Measurements from ENCODE around the gene RBP5. TPM values are rescaled to one million over a fixed set of nuclear protein-coding genes. Genes with fewer than 3 reads are reported as not detected.

The RBP5 gene
- polyA plus RNA-seq, 2 of the 4 experiments (the other 2 are of a cell fraction), result 0.25 TPM; not detected in 1

GRCh38 chr12:7117670-7118069 is 11.0 kb downstream of the RBP5 start:
- no peak for DNase-seq (ENCODE audit: low read depth in 1 of 2, low spot score in 1 of 2)
- no peak for ATAC-seq
- Histone ChIP-seq H3K4me2 (no peak overlapping the region), H3K27ac (no peak overlapping the region), H3K4me3 (no peak overlapping the region), H3K9me3 (no peaks in the 10 kb centered on the region), H3K4me1 (peaks cover 5% of the 10 kb centered on the region; the same call in 1 of the 3 replicates)
- ChIA-PET CTCF (interaction anchor here (0.8 to 4.7 kb wide), 4 partner anchors 8 to 153 kb away, joined by 3 to 25 read pairs (median 5); partner anchors contain the start of genes C1RL and C1S), POLR2A (no interaction called here)
- TF ChIP-seq BHLHE40 (IDR thresholded peaks at IDR 0.05; ENCODE audit: low read depth, low read length), result no peak
- TF ChIP-seq MAX (IDR thresholded peaks at IDR 0.05), result no peak
- TF ChIP-seq HOXB5 (CRISPR knock-in tag; IDR thresholded peaks at IDR 0.05), result no peak
- no peak for TF ChIP-seq HOXA7 (CRISPR knock-in tag; IDR thresholded peaks at IDR 0.05)
- TF ChIP-seq SREBF2 (IDR thresholded peaks at IDR 0.05), result no peak
- no peak for TF ChIP-seq TFCP2L1 (CRISPR knock-in tag; IDR thresholded peaks at IDR 0.05)
- TF ChIP-seq ESRRA (IDR thresholded peaks at IDR 0.05; ENCODE audit: borderline replicate concordance, low read length), result no peak
- TF ChIP-seq ELK1 (IDR thresholded peaks at IDR 0.05; ENCODE audit: low read depth, low read length), result no peak
- TF ChIP-seq CTCF (IDR thresholded peaks at IDR 0.05), result no peak
- no peak for TF ChIP-seq KDM1A (IDR thresholded peaks at IDR 0.05; ENCODE audit: low read depth)
- TF ChIP-seq NR3C1 (IDR thresholded peaks at IDR 0.05), result no peak
- no peak for TF ChIP-seq EHMT2 (IDR thresholded peaks at IDR 0.05; ENCODE audit: low read depth)
- no peak for TF ChIP-seq ZFP36 (IDR thresholded peaks at IDR 0.05; ENCODE audit: borderline replicate concordance, partially characterized antibody)
- TF ChIP-seq CHD4 (IDR thresholded peaks at IDR 0.05; ENCODE audit: borderline replicate concordance), result no peak
- TF ChIP-seq, protein P1, sequence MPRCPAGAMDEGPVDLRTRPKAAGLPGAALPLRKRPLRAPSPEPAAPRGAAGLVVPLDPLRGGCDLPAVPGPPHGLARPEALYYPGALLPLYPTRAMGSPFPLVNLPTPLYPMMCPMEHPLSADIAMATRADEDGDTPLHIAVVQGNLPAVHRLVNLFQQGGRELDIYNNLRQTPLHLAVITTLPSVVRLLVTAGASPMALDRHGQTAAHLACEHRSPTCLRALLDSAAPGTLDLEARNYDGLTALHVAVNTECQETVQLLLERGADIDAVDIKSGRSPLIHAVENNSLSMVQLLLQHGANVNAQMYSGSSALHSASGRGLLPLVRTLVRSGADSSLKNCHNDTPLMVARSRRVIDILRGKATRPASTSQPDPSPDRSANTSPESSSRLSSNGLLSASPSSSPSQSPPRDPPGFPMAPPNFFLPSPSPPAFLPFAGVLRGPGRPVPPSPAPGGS (IDR thresholded peaks at IDR 0.05), result no peak
- TF ChIP-seq, protein P2, sequence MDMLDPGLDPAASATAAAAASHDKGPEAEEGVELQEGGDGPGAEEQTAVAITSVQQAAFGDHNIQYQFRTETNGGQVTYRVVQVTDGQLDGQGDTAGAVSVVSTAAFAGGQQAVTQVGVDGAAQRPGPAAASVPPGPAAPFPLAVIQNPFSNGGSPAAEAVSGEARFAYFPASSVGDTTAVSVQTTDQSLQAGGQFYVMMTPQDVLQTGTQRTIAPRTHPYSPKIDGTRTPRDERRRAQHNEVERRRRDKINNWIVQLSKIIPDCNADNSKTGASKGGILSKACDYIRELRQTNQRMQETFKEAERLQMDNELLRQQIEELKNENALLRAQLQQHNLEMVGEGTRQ (IDR thresholded peaks at IDR 0.05), result no peak
- no peak for TF ChIP-seq ZSCAN20 (CRISPR knock-in tag; IDR thresholded peaks at IDR 0.05)
- no peak for TF ChIP-seq HDAC2 (IDR thresholded peaks at IDR 0.05)
- TF ChIP-seq CBX8 (IDR thresholded peaks at IDR 0.05), result no peak
- no peak for TF ChIP-seq FOSB (CRISPR knock-in tag; IDR thresholded peaks at IDR 0.05)
- no peak for FAIRE-seq
- WGBS (ENCODE audit: missing lambda C conversion rate), result 85% methylated on average over 3 of the region's 3 CpGs

- POLR2A ChIA-PET, result no interaction called here
- peaks cover 5% of the 10 kb centered on the region; the same call in 1 of the 3 replicates for H3K4me1 ChIP-seq
- H3K9me3 ChIP-seq, result no peaks in the 10 kb centered on the region
- TF ChIP-seq TP53 (CRISPR knock-in tag; IDR thresholded peaks at IDR 0.05) (no peak), EHMT2 (IDR thresholded peaks at IDR 0.05; ENCODE audit: low read depth) (no peak), ESRRA (IDR thresholded peaks at IDR 0.05; ENCODE audit: borderline replicate concordance, low read length) (no peak), ZFP36 (IDR thresholded peaks at IDR 0.05; ENCODE audit: borderline replicate concordance, partially characterized antibody) (no peak), ZC3H11A (IDR thresholded peaks at IDR 0.05) (no peak), HOXB5 (CRISPR knock-in tag; IDR thresholded peaks at IDR 0.05) (no peak)
- TF ChIP-seq, protein P3, sequence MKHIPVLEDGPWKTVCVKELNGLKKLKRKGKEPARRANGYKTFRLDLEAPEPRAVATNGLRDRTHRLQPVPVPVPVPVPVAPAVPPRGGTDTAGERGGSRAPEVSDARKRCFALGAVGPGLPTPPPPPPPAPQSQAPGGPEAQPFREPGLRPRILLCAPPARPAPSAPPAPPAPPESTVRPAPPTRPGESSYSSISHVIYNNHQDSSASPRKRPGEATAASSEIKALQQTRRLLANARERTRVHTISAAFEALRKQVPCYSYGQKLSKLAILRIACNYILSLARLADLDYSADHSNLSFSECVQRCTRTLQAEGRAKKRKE (CRISPR knock-in tag; IDR thresholded peaks at IDR 0.05; ENCODE audit: low read depth), result no peak
- TF ChIP-seq, protein P1 (IDR thresholded peaks at IDR 0.05), result no peak
- TF ChIP-seq, protein P2 (IDR thresholded peaks at IDR 0.05), result no peak
- H3K4me3 ChIP-seq, result no peak overlapping the region
- DNase-seq (ENCODE audit: low read depth in 1 of 2, low spot score in 1 of 2) (no peak), FAIRE-seq (no peak), ATAC-seq (no peak)
- no peak overlapping the region for H3K27ac ChIP-seq
- WGBS (ENCODE audit: missing lambda C conversion rate), result 86% methylated on average over 9 of the region's 9 CpGs
- no peak overlapping the region for H3K4me2 ChIP-seq
- CTCF ChIA-PET, result interaction anchor here (1.9 to 4.7 kb wide), 3 partner anchors 8 to 28 kb away, joined by 5 to 25 read pairs (median 5); partner anchors contain the start of gene C1RL
Measured at GRCh38 chr12:7116916-7117315, 11.8 kb downstream of the RBP5 start.

Measured in A549 (cell line).